Hepatocyte (in vitro differentiated cells): ENCODE data around the gene PPOX. TPM values are rescaled to one million over a fixed set of nuclear protein-coding genes. Genes with fewer than 3 reads are reported as not detected.

Experiments used
- DNase-seq: peaks from one replicate; pipeline ENCODE4 v3.0.0-alpha.2; 2016; ENCODE audit warnings: low spot score
- H2AFZ ChIP-seq: fragments of 200-600 bp; sonication (generic); 2 replicates; pipeline ENCODE4 v1.6.0; 2016; ENCODE audit warnings: antibody characterized with exemption, mild to moderate bottlenecking
- H3K27ac ChIP-seq: fragments of 200-600 bp; sonication (generic); 2 replicates; pipeline ENCODE4 v1.5.1; 2016; ENCODE audit warnings: mild to moderate bottlenecking
- H3K27me3 ChIP-seq: fragments of 200-600 bp; sonication (generic); 2 replicates; pipeline ENCODE4 v1.6.1; 2016
- H3K36me3 ChIP-seq: fragments of 200-600 bp; sonication (generic); replicated peaks from 2 replicates; pipeline ENCODE4 v1.5.1; 2016; ENCODE audit warnings: low read depth; ENCODE audit not compliant: insufficient read depth
- H3K4me1 ChIP-seq: fragments of 200-600 bp; sonication (generic); 2 replicates; pipeline ENCODE4 v1.5.1; 2016; ENCODE audit warnings: mild to moderate bottlenecking, moderate library complexity; ENCODE audit not compliant: insufficient read depth
- H3K4me2 ChIP-seq: fragments of 200-600 bp; sonication (generic); 2 replicates; pipeline ENCODE4 v1.6.0; 2016
- H3K4me3 ChIP-seq: fragments of 200-600 bp; sonication (generic); 2 replicates; pipeline ENCODE4 v1.5.1; 2016; ENCODE audit warnings: mild to moderate bottlenecking
- H3K79me2 ChIP-seq: fragments of 200-600 bp; sonication (generic); 2 replicates; pipeline ENCODE4 v1.6.0; 2017; ENCODE audit warnings: mild to moderate bottlenecking
- H3K9me2 ChIP-seq: fragments of 200-600 bp; sonication (generic); replicated peaks from 2 replicates; pipeline ENCODE4 v1.6.0; 2017; ENCODE audit warnings: mild to moderate bottlenecking; ENCODE audit not compliant: insufficient read depth
- H3K9me3 ChIP-seq: fragments of 200-600 bp; sonication (generic); 2 replicates; pipeline ENCODE4 v1.5.1; 2016; ENCODE audit warnings: low read depth, mild to moderate bottlenecking
- H4K20me1 ChIP-seq: fragments of 200-600 bp; sonication (generic); 2 replicates; pipeline ENCODE4 v1.6.0; 2016; ENCODE audit warnings: mild to moderate bottlenecking; ENCODE audit not compliant: insufficient read depth, poor library complexity, severe bottlenecking
- EZH2 ChIP-seq: fragments of 200-600 bp; sonication (generic); IDR thresholded peaks from 2 replicates; pipeline ENCODE4 v1.6.1; 2016; ENCODE audit warnings: antibody characterized with exemption, mild to moderate bottlenecking, borderline replicate concordance
- EZH2phosphoT487 ChIP-seq: fragments of 200-600 bp; sonication (generic); IDR thresholded peaks from one replicate; pipeline ENCODE4 v1.6.1; 2018; ENCODE audit warnings: antibody characterized with exemption, mild to moderate bottlenecking, low read depth, moderate library complexity; ENCODE audit not compliant: unreplicated experiment, severe bottlenecking
- WGBS: methylation state at CpG from one replicate; pipeline ENCODE4 v1.1.6; 2016; ENCODE audit warnings: low lambda C conversion rate; ENCODE audit errors: missing lambda C conversion rate; 5-methylcytosine and 5-hydroxymethylcytosine counted together
- polyA plus RNA-seq: library from polyadenylated mRNA; unstranded; fragments of >200 nt; fragmentation: Nextera tagmentation; extraction: Ambion mirVana; gene quantifications from 2 replicates; pipeline ENCODE4 v1.2.1, GENCODE V29; 2016
- total RNA-seq: library from RNA; depleted of rRNA; stranded (reverse); fragments of >200 nt; gene quantifications from 2 replicates; pipeline ENCODE4 v1.2.3, GENCODE V29; 2014
- TF ChIP-seq, protein P1 (sequence below): fragments of 200-600 bp; sonication (generic); IDR thresholded peaks from 2 replicates; pipeline ENCODE4 v1.5.1; 2016; ENCODE audit warnings: antibody characterized with exemption, mild to moderate bottlenecking; ENCODE audit not compliant: poor library complexity

Gene PPOX
- total and polyA plus RNA-seq, 2 experiments from 2014 or later = 11.2 to 30.7 TPM

DNA sequence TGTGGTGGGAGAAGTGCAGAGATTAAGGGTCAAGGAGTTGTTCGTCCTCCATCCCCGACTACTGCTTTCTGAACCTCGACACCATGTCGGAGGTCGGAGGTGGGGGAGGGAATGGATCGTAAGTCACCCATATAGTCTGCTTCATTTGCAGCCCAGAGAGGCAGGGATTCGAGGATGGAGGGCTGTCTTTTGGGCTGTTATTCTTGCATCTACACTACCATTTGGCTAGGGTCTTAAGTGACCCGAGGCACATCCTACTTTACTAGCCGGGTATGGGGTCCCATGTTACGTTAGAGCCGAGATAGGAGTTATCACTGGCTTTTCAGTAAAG, 6.3 kb upstream of the PPOX start:
- peak overlapping the region; percentile 86 for H2AFZ ChIP-seq
- no peak for TF ChIP-seq EZH2phosphoT487
- no peak for TF ChIP-seq EZH2
- TF ChIP-seq, protein P1, sequence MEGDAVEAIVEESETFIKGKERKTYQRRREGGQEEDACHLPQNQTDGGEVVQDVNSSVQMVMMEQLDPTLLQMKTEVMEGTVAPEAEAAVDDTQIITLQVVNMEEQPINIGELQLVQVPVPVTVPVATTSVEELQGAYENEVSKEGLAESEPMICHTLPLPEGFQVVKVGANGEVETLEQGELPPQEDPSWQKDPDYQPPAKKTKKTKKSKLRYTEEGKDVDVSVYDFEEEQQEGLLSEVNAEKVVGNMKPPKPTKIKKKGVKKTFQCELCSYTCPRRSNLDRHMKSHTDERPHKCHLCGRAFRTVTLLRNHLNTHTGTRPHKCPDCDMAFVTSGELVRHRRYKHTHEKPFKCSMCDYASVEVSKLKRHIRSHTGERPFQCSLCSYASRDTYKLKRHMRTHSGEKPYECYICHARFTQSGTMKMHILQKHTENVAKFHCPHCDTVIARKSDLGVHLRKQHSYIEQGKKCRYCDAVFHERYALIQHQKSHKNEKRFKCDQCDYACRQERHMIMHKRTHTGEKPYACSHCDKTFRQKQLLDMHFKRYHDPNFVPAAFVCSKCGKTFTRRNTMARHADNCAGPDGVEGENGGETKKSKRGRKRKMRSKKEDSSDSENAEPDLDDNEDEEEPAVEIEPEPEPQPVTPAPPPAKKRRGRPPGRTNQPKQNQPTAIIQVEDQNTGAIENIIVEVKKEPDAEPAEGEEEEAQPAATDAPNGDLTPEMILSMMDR = no peak
- 8% methylated on average over 11 of the region's 11 CpGs for WGBS
- H3K9me2 ChIP-seq = no peaks in the 10 kb centered on the region
- H3K79me2 ChIP-seq = peaks cover 28% of the 10 kb centered on the region
- peak overlapping the region; percentile 94 for H3K4me2 ChIP-seq
- no peaks in the 10 kb centered on the region for H4K20me1 ChIP-seq
- H3K36me3 ChIP-seq = no peaks in the 10 kb centered on the region
- peak overlapping the region; percentile 62 for H3K27ac ChIP-seq
- DNase-seq = no peak
- H3K9me3 ChIP-seq = no peaks in the 10 kb centered on the region
- H3K27me3 ChIP-seq = no peaks in the 10 kb centered on the region
- peaks cover 2% of the 10 kb centered on the region for H3K4me1 ChIP-seq
- peak overlapping the region; percentile 86 for H3K4me3 ChIP-seq

DNA sequence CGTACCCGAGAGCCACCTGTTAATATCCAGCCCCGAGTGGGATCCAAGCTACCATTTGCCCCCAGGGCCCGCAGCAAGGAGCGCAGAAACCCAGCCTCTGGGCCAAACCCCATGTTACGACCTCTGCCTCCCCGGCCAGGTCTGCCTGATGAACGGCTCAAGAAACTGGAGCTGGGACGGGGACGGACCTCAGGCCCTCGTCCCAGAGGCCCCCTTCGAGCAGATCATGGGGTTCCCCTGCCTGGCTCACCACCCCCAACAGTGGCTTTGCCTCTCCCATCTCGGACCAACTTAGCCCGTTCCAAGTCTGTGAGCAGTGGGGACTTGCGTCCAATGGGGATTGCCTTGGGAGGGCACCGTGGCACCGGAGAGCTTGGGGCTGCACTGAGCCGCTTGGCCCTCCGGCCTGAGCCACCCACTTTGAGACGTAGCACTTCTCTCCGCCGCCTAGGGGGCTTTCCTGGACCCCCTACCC, 5.5 kb upstream of the PPOX start:
- Histone ChIP-seq H3K9me3 (no peaks in the 10 kb centered on the region), H2AFZ (no peak overlapping the region), H3K4me3 (no peak overlapping the region), H3K4me1 (peaks cover 4% of the 10 kb centered on the region), H3K4me2 (peak overlapping the region; percentile 94), H3K9me2 (no peaks in the 10 kb centered on the region), H3K79me2 (peaks cover 21% of the 10 kb centered on the region), H3K36me3 (no peaks in the 10 kb centered on the region), H3K27me3 (no peaks in the 10 kb centered on the region), H4K20me1 (no peaks in the 10 kb centered on the region), H3K27ac (no peak overlapping the region)
- WGBS = 98% methylated on average over 22 of the region's 22 CpGs
- no peak for TF ChIP-seq EZH2phosphoT487
- no peak for TF ChIP-seq EZH2
- TF ChIP-seq, protein P1 = no peak
- no peak for DNase-seq

DNA sequence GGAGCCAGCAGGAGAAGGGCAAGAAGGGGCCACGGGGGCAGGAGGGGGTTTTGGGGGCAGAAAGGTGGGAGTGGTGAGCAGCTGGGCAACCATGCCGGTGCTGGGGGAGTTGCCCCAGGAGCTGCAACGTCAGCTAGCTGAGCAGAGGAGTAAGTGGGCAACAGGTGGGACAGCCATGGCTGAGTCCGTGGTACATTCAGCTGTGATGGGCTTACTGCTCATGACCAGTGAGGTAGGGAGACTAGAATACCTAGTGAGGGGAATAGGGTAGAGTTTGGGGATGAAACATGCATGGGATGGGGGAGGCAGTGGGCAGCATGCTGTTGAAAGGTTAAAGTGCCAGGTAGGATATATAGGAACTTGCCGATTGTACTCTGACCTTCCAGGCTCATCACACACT, 4.6 kb upstream of the PPOX start:
- Histone ChIP-seq H3K4me1 (peaks cover 4% of the 10 kb centered on the region), H3K4me3 (no peak overlapping the region), H3K27me3 (no peaks in the 10 kb centered on the region), H3K4me2 (no peak overlapping the region), H3K79me2 (peaks cover 17% of the 10 kb centered on the region), H3K9me2 (no peaks in the 10 kb centered on the region), H3K36me3 (no peaks in the 10 kb centered on the region), H4K20me1 (no peaks in the 10 kb centered on the region), H2AFZ (no peak overlapping the region), H3K9me3 (no peaks in the 10 kb centered on the region), H3K27ac (no peak overlapping the region)
- WGBS = 91% methylated on average over 5 of the region's 5 CpGs
- no peak for DNase-seq
- TF ChIP-seq, protein P1 = no peak
- no peak for TF ChIP-seq EZH2phosphoT487
- TF ChIP-seq EZH2 = no peak

DNA sequence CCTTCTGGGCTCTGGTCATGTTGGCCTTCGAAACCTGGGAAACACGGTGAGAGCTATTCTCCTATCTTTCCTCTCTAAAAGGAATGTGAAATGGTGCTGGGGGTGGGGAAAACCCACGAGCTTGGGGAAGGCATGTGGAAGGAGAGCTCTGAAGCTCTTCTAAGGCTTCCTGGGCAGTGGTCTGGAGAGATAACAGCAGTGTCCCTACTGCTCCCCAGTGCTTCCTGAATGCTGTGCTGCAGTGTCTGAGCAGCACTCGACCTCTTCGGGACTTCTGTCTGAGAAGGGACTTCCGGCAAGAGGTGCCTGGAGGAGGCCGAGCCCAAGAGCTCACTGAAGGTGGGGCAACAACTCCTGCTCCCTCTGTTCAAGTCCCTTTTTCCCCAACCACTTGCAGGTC, 4.2 kb upstream of the PPOX start:
- Histone ChIP-seq H3K36me3 (no peaks in the 10 kb centered on the region), H3K4me1 (peaks cover 8% of the 10 kb centered on the region), H2AFZ (no peak overlapping the region), H3K4me3 (no peak overlapping the region), H3K27ac (no peak overlapping the region), H3K79me2 (peaks cover 18% of the 10 kb centered on the region), H3K4me2 (no peak overlapping the region), H3K9me2 (no peaks in the 10 kb centered on the region), H4K20me1 (no peaks in the 10 kb centered on the region), H3K9me3 (no peaks in the 10 kb centered on the region), H3K27me3 (no peaks in the 10 kb centered on the region)
- 74% methylated on average over 7 of the region's 7 CpGs for WGBS
- TF ChIP-seq EZH2phosphoT487 = no peak
- TF ChIP-seq, protein P1 = no peak
- TF ChIP-seq EZH2 = no peak
- DNase-seq = no peak
